Measurements from ENCODE around the gene PXMP4. TPM values are rescaled to one million over a fixed set of nuclear protein-coding genes. Genes with fewer than 3 reads are reported as not detected.

PXMP4 gene
- polyA plus RNA-seq, 1 donor from 2014 or later = 3.1 TPM

DNA sequence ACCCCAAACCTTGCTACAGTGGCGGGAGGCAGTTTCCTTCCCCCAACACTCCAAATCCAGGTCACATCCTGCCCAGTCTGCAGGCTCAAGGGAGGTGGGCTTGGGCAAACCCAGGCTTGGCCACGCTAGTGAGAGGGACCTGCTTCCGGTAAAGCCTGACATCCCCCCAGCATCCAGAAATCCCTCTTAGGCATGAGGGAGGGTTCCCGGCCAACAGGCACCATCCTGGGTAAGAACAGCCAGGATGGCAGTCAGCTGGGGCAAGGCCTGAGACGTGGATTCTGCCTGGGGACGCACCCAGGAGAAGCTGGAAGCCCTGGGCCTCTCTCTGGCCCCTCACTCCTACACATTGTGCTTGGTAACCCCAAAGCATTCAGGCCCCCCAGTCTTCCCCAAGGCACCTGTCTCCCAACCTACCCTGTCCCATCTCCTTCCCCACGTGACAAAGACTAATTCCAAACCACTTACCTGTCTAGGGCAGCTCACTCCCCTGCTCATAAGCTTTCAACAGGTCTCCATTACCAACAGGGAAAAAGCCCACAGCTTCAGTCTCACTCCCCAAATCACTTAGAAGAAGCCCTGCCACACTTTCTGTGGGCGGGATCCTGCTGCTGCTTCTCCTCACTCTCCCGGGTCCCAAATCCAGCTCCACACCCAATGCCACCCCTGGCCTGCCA lies 55.9 kb downstream of the PXMP4 start:
- Histone ChIP-seq H3K36me3 (ENCODE audit: insufficient read depth, low read length) (no peaks in the 10 kb centered on the region), H4K20me1 (ENCODE audit: insufficient read depth) (no peaks in the 10 kb centered on the region), H2AFZ (ENCODE audit: low read depth, low read length) (peak overlapping the region; percentile 54), H3K9ac (ENCODE audit: low read length) (peak overlapping the region; percentile 84), H3F3A (ENCODE audit: insufficient read depth, low read length, poor library complexity, severe bottlenecking) (no peaks in the 10 kb centered on the region), H3K9me3 (ENCODE audit: low read length) (no peaks in the 10 kb centered on the region), H3K9me2 (ENCODE audit: insufficient read depth, low read length) (no peaks in the 10 kb centered on the region), H3K27ac (ENCODE audit: low read length) (peak overlapping the region; percentile 60), H3K79me2 (replicated peaks; ENCODE audit: insufficient read depth, low read length) (no peaks in the 10 kb centered on the region), H3K4me3 (ENCODE audit: low read length) (peak overlapping the region; percentile 91), H3K4me2 (ENCODE audit: low read length) (peak overlapping the region; percentile 46), H3K27me3 (ENCODE audit: insufficient read depth, low read depth, low read length) (no peaks in the 10 kb centered on the region)
- TF ChIP-seq EZH2 (IDR thresholded peaks at IDR 0.05; ENCODE audit: borderline replicate concordance, insufficient read depth, low read length, poor library complexity, severe bottlenecking) (no peak), TAF1 (IDR thresholded peaks at IDR 0.05; ENCODE audit: low read depth) (no peak), SMC3 (conservative IDR thresholded peaks at IDR 0.05; ENCODE audit: poor library complexity) (no peak), RAD21 (conservative IDR thresholded peaks at IDR 0.05) (no peak), EP300 (conservative IDR thresholded peaks at IDR 0.05; ENCODE audit: poor library complexity, severe bottlenecking) (no peak), MXI1 (conservative IDR thresholded peaks at IDR 0.05; ENCODE audit: poor library complexity, severe bottlenecking) (no peak), POLR2AphosphoS5 (IDR thresholded peaks at IDR 0.05) (no peak), CTCF (IDR thresholded peaks at IDR 0.05; ENCODE audit: poor library complexity, severe bottlenecking) (no peak)
- TF ChIP-seq, protein P1, sequence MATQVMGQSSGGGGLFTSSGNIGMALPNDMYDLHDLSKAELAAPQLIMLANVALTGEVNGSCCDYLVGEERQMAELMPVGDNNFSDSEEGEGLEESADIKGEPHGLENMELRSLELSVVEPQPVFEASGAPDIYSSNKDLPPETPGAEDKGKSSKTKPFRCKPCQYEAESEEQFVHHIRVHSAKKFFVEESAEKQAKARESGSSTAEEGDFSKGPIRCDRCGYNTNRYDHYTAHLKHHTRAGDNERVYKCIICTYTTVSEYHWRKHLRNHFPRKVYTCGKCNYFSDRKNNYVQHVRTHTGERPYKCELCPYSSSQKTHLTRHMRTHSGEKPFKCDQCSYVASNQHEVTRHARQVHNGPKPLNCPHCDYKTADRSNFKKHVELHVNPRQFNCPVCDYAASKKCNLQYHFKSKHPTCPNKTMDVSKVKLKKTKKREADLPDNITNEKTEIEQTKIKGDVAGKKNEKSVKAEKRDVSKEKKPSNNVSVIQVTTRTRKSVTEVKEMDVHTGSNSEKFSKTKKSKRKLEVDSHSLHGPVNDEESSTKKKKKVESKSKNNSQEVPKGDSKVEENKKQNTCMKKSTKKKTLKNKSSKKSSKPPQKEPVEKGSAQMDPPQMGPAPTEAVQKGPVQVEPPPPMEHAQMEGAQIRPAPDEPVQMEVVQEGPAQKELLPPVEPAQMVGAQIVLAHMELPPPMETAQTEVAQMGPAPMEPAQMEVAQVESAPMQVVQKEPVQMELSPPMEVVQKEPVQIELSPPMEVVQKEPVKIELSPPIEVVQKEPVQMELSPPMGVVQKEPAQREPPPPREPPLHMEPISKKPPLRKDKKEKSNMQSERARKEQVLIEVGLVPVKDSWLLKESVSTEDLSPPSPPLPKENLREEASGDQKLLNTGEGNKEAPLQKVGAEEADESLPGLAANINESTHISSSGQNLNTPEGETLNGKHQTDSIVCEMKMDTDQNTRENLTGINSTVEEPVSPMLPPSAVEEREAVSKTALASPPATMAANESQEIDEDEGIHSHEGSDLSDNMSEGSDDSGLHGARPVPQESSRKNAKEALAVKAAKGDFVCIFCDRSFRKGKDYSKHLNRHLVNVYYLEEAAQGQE (IDR thresholded peaks at IDR 0.05; ENCODE audit: borderline replicate concordance) = no peak

DNA sequence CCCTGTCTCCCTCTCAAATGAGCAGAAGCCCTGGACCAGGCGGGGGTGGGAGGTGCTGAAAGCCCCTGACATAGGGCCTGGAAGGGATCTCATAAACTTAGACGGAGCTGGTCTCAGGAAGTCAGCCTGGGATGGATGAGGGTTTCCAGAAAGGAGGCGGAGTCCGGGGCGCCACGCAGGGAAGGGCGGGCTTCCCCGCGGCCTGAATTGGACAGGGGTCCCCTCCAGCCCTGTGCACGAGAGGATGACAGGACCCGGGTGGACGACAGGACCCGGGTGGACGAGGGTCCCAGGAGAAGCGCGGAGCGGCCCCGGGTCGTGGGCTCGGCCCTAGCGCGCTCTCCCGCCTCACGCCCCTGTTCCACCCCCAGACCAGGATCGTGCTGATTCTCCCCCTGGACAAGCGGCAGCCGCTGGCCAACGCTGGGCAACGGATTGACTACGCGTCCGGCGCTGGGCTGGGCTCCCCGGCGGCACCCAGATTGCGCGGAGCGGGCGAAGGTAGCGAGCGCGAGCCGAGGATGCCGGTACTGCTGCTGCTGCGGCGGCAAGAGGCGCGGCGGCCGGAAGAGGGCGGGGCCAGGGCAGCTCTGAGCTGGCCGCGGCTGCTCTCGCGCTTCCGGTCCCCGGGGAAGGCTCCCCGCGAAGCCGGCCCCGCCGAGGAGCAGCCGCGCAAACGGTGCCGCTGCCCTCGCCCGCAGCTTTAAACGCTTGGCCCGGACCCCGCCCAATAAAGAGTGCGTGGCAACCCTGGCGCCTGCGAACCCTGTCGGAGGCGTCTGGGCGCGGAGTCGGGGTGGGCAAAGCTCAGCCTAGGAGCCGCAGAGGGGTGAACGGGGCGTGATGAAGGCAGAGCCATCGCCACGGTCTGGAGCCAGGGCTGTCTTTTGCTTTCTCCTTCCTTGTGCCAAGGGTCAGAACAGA lies 56.7 kb downstream of the PXMP4 start:
- peak overlapping the region; percentile 54 for H2AFZ ChIP-seq (ENCODE audit: low read depth, low read length)
- no peaks in the 10 kb centered on the region for H3K36me3 ChIP-seq (ENCODE audit: insufficient read depth, low read length)
- no peaks in the 10 kb centered on the region for H4K20me1 ChIP-seq (ENCODE audit: insufficient read depth)
- no peaks in the 10 kb centered on the region for H3F3A ChIP-seq (ENCODE audit: insufficient read depth, low read length, poor library complexity, severe bottlenecking)
- H3K9me2 ChIP-seq (ENCODE audit: insufficient read depth, low read length) = no peaks in the 10 kb centered on the region
- H3K4me3 ChIP-seq (ENCODE audit: low read length) = peak overlapping the region; percentile 91
- no peaks in the 10 kb centered on the region for H3K27me3 ChIP-seq (ENCODE audit: insufficient read depth, low read depth, low read length)
- no peaks in the 10 kb centered on the region for H3K9me3 ChIP-seq (ENCODE audit: low read length)
- peak overlapping the region; percentile 84 for H3K9ac ChIP-seq (ENCODE audit: low read length)
- peak overlapping the region; percentile 58 for H3K4me2 ChIP-seq (ENCODE audit: low read length)
- no peaks in the 10 kb centered on the region for H3K79me2 ChIP-seq (replicated peaks; ENCODE audit: insufficient read depth, low read length)
- peak overlapping the region; percentile 60 for H3K27ac ChIP-seq (ENCODE audit: low read length)
- TF ChIP-seq RAD21 (conservative IDR thresholded peaks at IDR 0.05) = peak; percentile 41
- peak; percentile 39 for TF ChIP-seq CTCF (IDR thresholded peaks at IDR 0.05; ENCODE audit: poor library complexity, severe bottlenecking)
- TF ChIP-seq POLR2AphosphoS5 (IDR thresholded peaks at IDR 0.05) = peak; percentile 81
- TF ChIP-seq EP300 (conservative IDR thresholded peaks at IDR 0.05; ENCODE audit: poor library complexity, severe bottlenecking) = no peak
- peak; percentile 59 for TF ChIP-seq SMC3 (conservative IDR thresholded peaks at IDR 0.05; ENCODE audit: poor library complexity)
- peak; percentile 62 for TF ChIP-seq MXI1 (conservative IDR thresholded peaks at IDR 0.05; ENCODE audit: poor library complexity, severe bottlenecking)
- TF ChIP-seq TAF1 (IDR thresholded peaks at IDR 0.05; ENCODE audit: low read depth) = peak; percentile 40
- TF ChIP-seq EZH2 (IDR thresholded peaks at IDR 0.05; ENCODE audit: borderline replicate concordance, insufficient read depth, low read length, poor library complexity, severe bottlenecking) = no peak
- TF ChIP-seq, protein P1 (IDR thresholded peaks at IDR 0.05; ENCODE audit: borderline replicate concordance) = peak; percentile 58

Measured in neural cell (in vitro differentiated cells).